Type B pancreatic cell (in vitro differentiated cells): ENCODE data around the gene APBB2. TPM values are rescaled to one million over a fixed set of nuclear protein-coding genes. Genes with fewer than 3 reads are reported as not detected.

Experiments used
- DNase-seq: peaks from one replicate; pipeline ENCODE4 v3.0.0; 2021; ENCODE audit warnings: mixed read lengths; ENCODE audit not compliant: unreplicated experiment; ENCODE audit errors: extremely low spot score
- H3K27ac Mint-ChIP-seq: 2 replicates; pipeline ENCODE4 v1.8.0; 2021; ENCODE audit warnings: mild to moderate bottlenecking, mixed read lengths
- H3K27me3 Mint-ChIP-seq: 2 replicates; pipeline ENCODE4 v1.8.0; 2021; ENCODE audit warnings: mixed read lengths
- H3K36me3 Mint-ChIP-seq: 2 replicates; pipeline ENCODE4 v1.8.0; 2021; ENCODE audit warnings: mixed read lengths
- H3K4me1 Mint-ChIP-seq: one replicate; pipeline ENCODE4 v1.8.0; 2021; ENCODE audit warnings: mixed read lengths; ENCODE audit not compliant: unreplicated experiment
- H3K4me3 Mint-ChIP-seq: 2 replicates; pipeline ENCODE4 v1.8.0; 2021; ENCODE audit warnings: mild to moderate bottlenecking, mixed read lengths
- H3K9me3 Mint-ChIP-seq: 2 replicates; pipeline ENCODE4 v1.8.0; 2021; ENCODE audit warnings: mixed read lengths
- CTCF ChIP-seq: fragments of 200-600 bp; sonication (generic); conservative IDR thresholded peaks from 2 replicates; pipeline ENCODE4 v1.5.0; 2021; ENCODE audit warnings: antibody characterized with exemption, mild to moderate bottlenecking
- total RNA-seq: library from RNA; stranded (reverse); gene quantifications from 2 replicates; pipeline ENCODE4 v1.2.1, GENCODE V29; 2021; ENCODE audit warnings: low replicate concordance

The APBB2 gene
- total RNA-seq, 1 donor from 2014 or later, result 33.3 TPM

GRCh38 chr4:41092128-41092527, 122.2 kb downstream of the APBB2 start:
- Mint-ChIP-seq H3K4me3 (no peak overlapping the region), H3K27ac (no peak overlapping the region), H3K36me3 (peaks cover 7% of the 10 kb centered on the region), H3K9me3 (peaks cover 4% of the 10 kb centered on the region), H3K4me1 (peaks cover 9% of the 10 kb centered on the region), H3K27me3 (no peaks in the 10 kb centered on the region)
- TF ChIP-seq CTCF, result no peak
- no peak for DNase-seq

GRCh38 chr4:41081847-41082246, 132.5 kb downstream of the APBB2 start:
- no peak for DNase-seq
- peaks cover 11% of the 10 kb centered on the region for H3K4me1 Mint-ChIP-seq
- H3K4me3 Mint-ChIP-seq, result no peak overlapping the region
- peaks cover 15% of the 10 kb centered on the region for H3K9me3 Mint-ChIP-seq
- H3K27ac Mint-ChIP-seq, result no peak overlapping the region
- H3K27me3 Mint-ChIP-seq, result no peaks in the 10 kb centered on the region
- TF ChIP-seq CTCF, result no peak
- peaks cover 11% of the 10 kb centered on the region for H3K36me3 Mint-ChIP-seq

- Mint-ChIP-seq H3K27ac (no peak overlapping the region), H3K9me3 (peaks cover 7% of the 10 kb centered on the region), H3K4me1 (peaks cover 11% of the 10 kb centered on the region), H3K36me3 (peaks cover 2% of the 10 kb centered on the region), H3K27me3 (no peaks in the 10 kb centered on the region), H3K4me3 (no peak overlapping the region)
- no peak for DNase-seq
- no peak for TF ChIP-seq CTCF
These were observed 133.4 kb downstream of the APBB2 start for GRCh38 chr4:41080976-41081375.

- H3K4me1 Mint-ChIP-seq, result peaks cover 11% of the 10 kb centered on the region
- H3K27me3 Mint-ChIP-seq, result no peaks in the 10 kb centered on the region
- no peak overlapping the region for H3K27ac Mint-ChIP-seq
- H3K9me3 Mint-ChIP-seq, result no peaks in the 10 kb centered on the region
- TF ChIP-seq CTCF, result no peak
- H3K4me3 Mint-ChIP-seq, result no peak overlapping the region
- no peak for DNase-seq
- no peaks in the 10 kb centered on the region for H3K36me3 Mint-ChIP-seq
These were observed 134.3 kb downstream of the APBB2 start for GRCh38 chr4:41079881-41080560.

GRCh38 chr4:41077628-41078027, 136.7 kb downstream of the APBB2 start:
- H3K36me3 Mint-ChIP-seq, result no peaks in the 10 kb centered on the region
- DNase-seq, result no peak
- no peak overlapping the region for H3K27ac Mint-ChIP-seq
- no peak for TF ChIP-seq CTCF
- H3K27me3 Mint-ChIP-seq, result no peaks in the 10 kb centered on the region
- H3K4me1 Mint-ChIP-seq, result peaks cover 11% of the 10 kb centered on the region
- H3K9me3 Mint-ChIP-seq, result no peaks in the 10 kb centered on the region
- H3K4me3 Mint-ChIP-seq, result no peak overlapping the region
